HG02970 (cell line): ENCODE results near the gene SNX4.

Experiments used
- ATAC-seq: cut with Tn5 transposase; IDR thresholded peaks from one replicate; pipeline ENCODE4 v1.9.1; 2021; ENCODE audit warnings: mild to moderate bottlenecking, moderate library complexity, moderate number of reproducible peaks; ENCODE audit not compliant: unreplicated experiment, low FRiP score

SNX4 gene

GRCh38 chr3:125470671-125471070 is 49.3 kb downstream of the SNX4 start:
- ATAC-seq, result no peak

DNA sequence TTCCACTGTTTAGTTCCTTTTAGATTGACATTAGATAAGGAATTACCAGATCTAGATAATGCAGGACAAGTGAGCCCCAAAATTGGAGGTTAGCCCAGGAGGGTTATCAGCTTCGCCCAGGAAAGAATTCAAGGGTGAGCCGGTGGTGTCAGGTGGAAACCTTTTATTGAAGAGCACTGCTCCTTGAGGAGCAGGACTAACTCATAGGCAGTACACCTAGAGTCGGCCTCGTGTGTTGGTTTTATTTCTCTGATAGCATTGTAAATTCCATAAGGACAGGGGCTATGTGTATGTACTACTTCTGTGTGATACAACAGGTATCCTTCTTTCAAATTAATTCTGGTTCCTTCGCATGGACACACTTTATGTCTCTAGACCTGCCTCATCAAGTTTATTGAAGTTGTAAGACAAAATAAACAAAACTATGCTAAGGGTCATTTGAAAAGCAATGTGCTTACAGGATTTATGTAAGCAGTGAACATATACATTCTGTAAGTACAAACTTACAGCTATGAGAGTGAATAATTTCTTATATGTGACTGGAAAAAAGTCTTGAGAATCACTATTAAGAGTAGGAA is 57.2 kb downstream of the SNX4 start:
- ATAC-seq, result no peak

GRCh38 chr3:125461896-125462295 is 58.1 kb downstream of the SNX4 start:
- no peak for ATAC-seq

DNA sequence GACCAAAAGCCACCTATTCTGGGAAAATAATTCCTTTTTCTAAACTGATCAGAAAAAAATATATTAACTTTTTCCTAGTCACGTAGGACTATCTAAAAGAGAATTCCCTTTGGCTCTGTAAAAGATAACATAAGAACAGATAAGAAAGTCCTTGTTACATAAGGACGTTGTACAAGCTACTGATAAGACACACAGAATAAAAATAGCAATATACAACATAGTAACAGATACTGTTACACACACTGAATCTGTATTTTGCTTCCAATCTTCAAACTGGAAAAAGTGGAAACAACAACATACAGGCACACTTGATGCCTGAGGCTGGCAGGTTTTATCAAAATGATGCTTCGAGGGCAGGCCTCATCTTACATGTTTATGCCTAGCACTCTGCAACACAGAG is 59.8 kb downstream of the SNX4 start:
- ATAC-seq, result no peak

GRCh38 chr3:125443923-125444322 is 76.1 kb downstream of the SNX4 start:
- ATAC-seq, result no peak

- no peak for ATAC-seq
Measured at GRCh38 chr3:125442506-125442905, 77.5 kb downstream of the SNX4 start.

DNA sequence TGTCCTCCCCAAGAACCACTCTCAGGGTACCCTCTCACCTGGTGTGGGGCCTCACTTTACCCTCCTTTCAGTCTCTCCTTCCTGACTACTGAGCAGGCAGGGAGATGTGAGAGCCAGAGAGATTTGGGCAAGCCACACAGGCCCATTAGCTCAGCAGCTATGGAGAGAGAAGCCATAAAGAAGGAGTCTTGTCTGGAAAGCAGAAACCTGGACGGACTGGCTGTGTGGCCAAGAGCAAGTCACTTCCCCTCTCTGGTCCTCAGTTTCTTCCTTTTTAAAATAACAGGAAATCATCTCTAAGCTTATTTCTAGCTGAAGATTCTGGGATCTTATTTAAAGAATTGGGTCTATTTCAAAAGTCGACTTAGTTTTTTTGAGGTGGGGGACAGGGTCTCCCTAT is 79.0 kb downstream of the SNX4 start:
- ATAC-seq, result no peak

- ATAC-seq, result no peak
Measured at GRCh38 chr3:125440559-125440955, 79.4 kb downstream of the SNX4 start.

- no peak for ATAC-seq
Measured at GRCh38 chr3:125437631-125438435, 82.2 kb downstream of the SNX4 start.

DNA sequence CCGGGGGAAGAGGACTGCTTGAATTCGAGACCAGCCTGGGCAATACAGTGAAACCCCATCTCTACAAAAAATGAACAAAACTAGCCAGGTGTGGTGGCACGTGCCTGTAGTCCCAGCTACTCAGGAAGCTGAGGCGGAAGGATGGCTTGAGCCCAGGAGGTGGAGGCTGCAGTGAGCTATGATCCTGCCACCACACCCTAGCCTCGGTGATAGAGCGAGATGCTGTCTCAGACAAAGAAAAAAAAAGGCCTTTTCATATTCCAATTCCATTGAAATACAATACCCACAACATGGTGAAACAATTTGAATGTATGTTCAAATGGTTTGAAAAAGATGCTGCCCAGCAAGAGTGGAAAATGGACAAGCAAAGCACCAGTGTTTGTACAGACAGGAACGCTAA is 83.1 kb downstream of the SNX4 start:
- no peak for ATAC-seq

- no peak for ATAC-seq
Measured at GRCh38 chr3:125435231-125435630, 84.8 kb downstream of the SNX4 start.

DNA sequence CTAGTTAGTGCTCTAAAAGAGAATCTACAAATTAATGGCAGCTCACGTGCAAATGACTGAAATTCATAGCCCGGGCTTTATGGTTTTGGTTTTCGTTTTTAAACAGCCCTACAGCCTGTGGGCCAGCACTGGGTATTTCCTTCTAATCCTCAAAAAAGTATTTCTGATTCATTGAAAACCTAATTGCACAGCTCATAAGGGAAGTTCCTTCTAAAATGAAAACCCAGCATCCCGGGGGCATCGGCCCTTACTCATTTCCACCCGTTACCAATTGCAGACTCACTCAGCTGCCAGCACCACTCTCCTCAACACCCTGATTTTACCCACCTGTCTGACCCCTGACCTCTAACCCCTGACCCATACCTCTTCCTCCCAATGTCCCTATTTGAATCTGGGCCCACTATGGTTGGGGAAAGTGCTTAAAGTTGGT is 85.4 kb downstream of the SNX4 start:
- ATAC-seq, result no peak

DNA sequence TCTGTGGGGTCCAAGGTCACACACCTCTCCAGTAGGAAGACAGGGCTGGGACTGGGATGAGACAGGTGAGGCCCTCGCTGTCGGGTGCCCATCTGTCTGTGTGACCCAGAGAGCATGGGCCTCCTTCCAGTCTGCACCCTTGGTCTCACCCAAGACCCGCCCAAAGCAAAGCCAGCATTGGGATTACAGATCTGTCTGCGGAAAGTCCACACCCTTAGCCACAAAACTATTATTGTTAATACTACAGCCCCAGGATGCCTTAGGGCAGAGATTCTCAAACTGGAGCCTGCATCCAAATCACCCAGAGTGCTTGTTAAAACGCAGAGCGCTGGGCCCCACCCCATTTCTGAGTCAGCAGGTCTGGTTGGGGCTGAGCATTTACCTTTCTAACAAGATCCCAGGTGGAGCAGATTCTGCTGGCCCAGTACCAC is 86.4 kb downstream of the SNX4 start:
- ATAC-seq, result no peak

GRCh38 chr3:125433091-125433534 is 86.9 kb downstream of the SNX4 start:
- no peak for ATAC-seq

GRCh38 chr3:125431912-125432790 is 87.9 kb downstream of the SNX4 start:
- no peak for ATAC-seq

DNA sequence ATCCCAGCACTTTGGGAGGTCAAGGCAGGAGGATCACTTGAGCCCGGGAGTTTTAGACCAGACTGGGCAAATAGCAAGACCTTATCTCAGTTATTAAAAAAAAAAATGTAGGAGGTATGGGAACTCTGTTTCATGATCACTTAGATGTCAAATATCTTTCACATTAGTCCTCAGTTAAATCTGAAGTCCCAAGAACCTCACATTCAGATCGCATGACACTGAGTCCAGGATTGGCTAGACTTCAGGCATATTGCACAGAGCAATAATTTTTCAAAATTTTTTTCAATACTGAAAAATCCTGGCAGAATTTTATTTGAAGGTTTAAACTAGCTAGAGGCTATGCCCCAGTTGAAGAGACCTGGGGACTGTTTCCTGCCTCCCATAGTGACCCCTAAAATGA is 88.6 kb downstream of the SNX4 start:
- ATAC-seq, result no peak

DNA sequence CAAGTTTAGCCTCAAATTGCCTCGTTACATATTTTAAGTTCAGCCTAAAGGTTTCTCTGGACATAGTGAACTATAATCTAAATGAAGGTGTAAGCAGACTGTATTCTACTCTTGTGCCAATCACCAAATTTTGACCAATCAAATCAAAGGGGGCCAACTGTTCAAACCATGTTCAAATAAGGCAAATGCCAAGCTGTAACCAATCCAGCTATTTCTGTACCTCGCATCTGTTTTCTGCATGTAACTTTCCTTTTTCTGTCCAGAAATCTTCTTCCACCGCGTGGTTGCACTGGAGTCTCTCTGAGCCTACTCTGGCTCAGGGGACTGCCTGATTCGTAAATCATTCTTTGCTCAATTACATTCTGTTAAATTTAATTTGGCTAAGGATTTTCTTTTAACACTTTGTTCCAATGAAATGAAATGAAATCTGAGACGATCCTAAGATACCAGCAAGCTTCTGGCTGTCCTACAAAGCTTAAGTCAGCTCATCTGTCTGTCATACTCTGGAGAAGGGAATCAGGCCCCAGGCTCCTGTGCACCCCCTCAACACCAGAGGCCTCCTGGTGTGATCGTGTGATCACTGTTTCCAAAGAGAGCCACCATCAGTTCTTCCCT is 91.7 kb downstream of the SNX4 start:
- no peak for ATAC-seq

DNA sequence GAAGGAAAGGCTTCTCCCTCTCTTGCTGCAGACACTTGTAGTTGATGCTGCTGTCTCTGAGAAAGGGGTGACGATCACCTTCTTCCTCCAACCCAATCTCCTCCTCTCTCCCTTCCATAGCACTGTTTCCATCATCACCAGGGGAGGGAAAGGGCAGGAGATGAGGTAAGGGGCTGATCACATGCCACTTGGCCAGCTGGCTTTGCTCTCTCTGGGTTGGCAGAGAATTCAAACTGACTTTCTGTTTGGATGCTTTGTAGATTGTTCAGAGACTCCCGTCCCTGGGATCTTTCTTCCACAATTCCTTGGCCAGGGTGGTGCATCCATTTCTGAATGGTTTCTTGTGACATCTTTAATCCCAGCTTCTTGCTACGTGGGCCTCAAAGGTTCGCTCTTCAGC is 101.7 kb downstream of the SNX4 start:
- no peak for ATAC-seq

DNA sequence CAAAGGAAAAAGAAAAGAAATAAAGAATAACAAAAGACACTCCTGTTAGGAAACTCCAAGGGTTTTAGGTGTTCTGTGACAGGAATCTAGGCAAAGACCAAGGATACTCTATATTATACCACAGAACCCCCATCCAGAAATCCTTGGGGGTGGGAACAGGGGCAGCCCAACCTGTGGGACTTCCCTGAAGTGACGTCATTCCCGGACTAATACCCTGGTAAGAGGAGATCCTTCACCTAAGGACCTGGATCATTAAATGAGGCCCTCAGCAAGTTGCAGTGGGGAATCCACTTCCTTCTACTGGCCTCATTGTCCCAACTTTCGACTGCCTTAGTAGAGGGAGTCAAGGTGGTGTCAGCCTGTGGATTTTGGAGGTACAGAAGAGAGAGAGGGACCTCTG is 103.8 kb downstream of the SNX4 start:
- ATAC-seq, result no peak

GRCh38 chr3:125414669-125415068 is 105.3 kb downstream of the SNX4 start:
- no peak for ATAC-seq

- no peak for ATAC-seq
Measured at GRCh38 chr3:125410922-125411321, 109.1 kb downstream of the SNX4 start.
